Muscle of back (tissue), 11 donors: ENCODE measurements around the gene DLG2. TPM values are rescaled to one million over a fixed set of nuclear protein-coding genes. Genes with fewer than 3 reads are reported as not detected.
A peak's percentile ranks its signal among the peaks of the same experiment; 100 is the strongest.

Source experiments
- DNase-seq, 3 donors: peaks; one replicate each; pipeline versions ENCODE4 v3.0.0 to v3.0.0-alpha.2; 2013
- polyA plus RNA-seq, 10 donors: library from polyadenylated mRNA; unstranded; fragments of 120-200 nt; gene quantifications; one replicate each; pipeline ENCODE4 v1.2.1, GENCODE V29; 2013; ENCODE audit not compliant: insufficient read length in 10 of 10

Gene DLG2
- polyA plus RNA-seq, 10 donors: 7.0 to 15.2 (median 10.4) TPM

DNA sequence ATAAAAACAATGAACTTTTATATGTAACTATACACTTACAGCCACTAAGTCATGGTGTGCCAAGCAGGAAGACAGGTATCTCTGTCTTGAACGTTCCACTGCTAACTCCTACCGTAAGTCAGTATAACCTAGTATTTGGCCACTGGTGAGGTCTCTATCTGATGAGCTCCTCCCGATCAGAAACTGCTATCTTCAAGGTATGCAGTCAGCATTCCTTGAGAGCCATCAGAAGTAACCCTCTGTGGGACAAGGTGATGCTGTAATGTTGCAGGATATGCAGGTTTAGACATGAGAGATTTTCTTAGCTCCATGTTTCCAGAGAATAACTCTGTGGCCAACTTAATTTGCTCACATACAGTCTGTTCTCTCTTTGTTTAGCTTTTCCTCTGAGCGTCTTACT, 1943.1 kb downstream of the DLG2 start:
- DNase-seq: no peak

DNA sequence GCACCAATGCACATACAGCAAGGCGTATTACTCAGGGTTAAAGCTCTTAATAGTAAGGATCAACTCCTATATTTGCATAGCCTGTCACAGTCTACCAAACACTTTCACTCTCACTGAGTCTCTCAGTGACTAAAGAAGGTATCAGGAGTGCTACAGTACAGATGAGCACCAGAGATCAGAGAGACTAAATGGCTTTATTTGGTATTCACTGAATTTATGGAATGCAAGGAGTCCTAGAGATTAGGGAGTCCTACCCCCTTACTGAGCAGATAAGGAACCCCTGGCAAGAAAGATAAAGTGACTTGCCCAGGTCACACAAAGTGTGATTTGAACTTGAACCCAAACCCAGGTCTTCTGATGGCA, 1944.6 kb downstream of the DLG2 start:
- DNase-seq: no peak

- DNase-seq: peak in 1 of 3 donors; percentile 54
These were observed 1945.1 kb downstream of the DLG2 start for GRCh38 chr11:83681906-83682610.

GRCh38 chr11:83681031-83681781, 1945.9 kb downstream of the DLG2 start:
- peak in 2 of 3 donors; percentile 58 to 82 for DNase-seq

GRCh38 chr11:83680321-83680720, 1946.8 kb downstream of the DLG2 start:
- DNase-seq: peak in 2 of 3 donors; percentile 54 to 80

- peak in 2 of 3 donors; percentile 60 to 77 for DNase-seq
These were observed 1948.1 kb downstream of the DLG2 start for GRCh38 chr11:83678831-83679584.

- no peak for DNase-seq
These were observed 1949.4 kb downstream of the DLG2 start for GRCh38 chr11:83677730-83678129.

DNA sequence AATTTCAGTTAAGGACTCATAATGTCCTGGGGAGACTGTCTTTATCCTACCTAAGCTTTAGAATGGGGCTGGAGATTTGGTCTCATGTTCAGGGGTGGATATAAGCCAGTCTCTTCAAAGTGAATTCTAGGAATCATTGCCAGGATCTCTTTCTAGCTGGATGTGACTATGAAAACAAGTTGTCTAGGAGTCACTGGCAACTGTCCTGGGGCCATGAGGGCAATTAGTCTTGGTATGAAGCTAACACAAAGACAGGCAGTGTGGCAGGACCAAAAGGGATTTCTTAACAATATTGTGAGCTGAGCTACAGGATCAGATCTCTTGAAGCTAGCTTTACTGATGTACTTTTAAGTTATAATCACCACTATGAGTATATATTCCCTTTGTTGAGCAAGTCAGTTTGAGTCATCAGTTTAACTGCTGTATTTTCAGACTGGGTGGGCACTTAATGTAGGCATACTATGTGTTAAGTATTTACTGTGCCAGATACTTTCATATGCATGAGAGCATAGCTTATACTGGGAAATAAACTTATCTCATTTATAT, 1951.0 kb downstream of the DLG2 start:
- no peak for DNase-seq

DNA sequence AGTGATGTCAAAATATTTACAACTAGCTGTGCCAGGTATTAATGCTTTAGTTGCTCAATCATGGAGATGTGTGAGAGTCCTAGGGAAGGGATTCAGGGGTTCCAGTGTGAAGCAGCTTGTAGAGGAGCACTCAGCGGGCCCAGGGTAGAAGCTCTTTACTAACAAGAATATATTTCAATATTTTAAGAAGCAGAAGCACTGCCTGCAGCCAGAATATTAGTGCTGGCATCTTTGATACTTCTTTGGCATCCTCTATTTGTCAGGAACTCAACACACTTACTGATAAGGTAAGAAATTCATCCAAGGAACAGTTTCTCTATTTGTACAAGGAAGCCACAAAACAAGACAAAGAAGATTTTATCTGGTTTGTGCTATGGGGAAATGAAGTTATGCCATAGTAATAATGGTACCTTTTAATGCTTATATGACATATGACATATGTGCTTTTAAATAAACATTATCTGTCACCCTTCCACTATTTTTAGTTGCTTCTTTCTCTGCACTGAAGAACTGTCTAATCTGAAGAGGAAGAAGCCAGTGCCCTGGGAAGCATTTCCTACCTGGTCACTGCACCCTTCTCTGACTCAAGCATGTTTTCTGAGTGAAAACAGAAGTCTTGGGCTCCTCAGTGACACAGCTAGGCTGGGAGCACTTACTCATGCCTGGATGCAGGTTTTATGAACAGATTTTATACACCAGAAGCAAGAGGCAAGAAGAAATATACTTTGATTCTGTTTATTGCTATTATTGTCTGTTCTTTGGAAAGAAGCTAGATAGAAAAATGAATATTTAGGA, 1952.8 kb downstream of the DLG2 start:
- DNase-seq: no peak

- DNase-seq: no peak
These were observed 1955.9 kb downstream of the DLG2 start for GRCh38 chr11:83671289-83671688.

- no peak for DNase-seq
These were observed 1961.0 kb downstream of the DLG2 start for GRCh38 chr11:83666149-83666548.

DNA sequence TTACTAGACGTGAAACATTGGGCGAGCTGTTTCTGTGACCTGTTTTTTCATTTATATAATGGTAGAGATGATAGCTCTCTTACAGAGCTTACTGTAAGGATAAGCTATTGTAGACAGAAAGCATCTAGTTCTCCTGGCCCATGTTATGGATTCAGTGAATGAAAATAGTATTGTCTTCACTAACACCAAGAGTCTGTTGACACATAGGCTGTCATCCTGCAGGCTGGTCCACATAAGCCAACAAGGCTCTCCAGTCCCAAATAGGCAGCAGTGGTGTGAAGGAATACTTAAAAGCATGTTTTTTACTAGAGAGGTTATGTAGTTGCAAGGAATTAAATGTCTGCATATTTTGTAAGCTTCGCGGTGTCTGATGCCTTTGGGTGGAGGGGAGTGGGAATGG, 1963.2 kb downstream of the DLG2 start:
- DNase-seq: no peak

GRCh38 chr11:83663446-83663845, 1963.7 kb downstream of the DLG2 start:
- DNase-seq: no peak

- no peak for DNase-seq
These were observed 1964.7 kb downstream of the DLG2 start for GRCh38 chr11:83662494-83662893.

DNA sequence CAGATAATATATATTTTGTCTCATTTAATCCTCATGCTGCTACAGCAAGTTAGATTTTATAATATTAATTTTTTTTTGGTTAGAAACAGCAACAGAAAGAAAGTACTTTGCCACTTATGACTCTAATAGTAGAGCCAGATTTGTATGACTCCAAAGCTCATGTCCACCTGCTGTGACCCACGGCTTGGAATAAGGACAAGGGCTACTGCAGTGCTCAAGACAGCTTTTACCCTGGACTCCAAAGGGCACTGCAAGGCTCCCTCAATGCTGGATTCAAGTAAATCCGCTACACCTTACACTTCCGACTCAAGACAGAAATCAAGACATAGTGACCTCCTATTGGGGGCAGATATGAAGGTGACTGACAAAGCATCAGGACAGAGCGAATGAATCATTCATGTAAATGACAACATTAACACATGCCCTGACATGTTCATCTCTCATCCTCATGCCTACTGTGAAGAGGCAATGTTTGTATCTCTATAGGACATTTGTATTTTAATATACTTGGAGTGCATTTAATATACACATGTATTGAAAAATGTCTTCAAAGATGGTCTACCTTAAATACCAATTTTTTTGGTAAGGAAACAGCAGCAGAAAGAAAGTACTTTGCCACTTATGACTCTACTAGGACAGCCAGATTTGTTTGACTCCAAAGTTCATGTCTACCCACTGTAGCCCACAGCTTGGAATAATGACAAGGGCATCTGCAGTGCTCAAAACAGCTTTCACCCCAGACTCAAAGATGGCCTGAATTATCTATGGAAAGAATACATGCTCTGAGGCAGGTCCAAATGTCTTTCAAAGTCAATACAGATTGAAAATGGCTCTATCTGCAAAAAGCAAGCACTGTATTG, 1965.4 kb downstream of the DLG2 start:
- DNase-seq: no peak

DNA sequence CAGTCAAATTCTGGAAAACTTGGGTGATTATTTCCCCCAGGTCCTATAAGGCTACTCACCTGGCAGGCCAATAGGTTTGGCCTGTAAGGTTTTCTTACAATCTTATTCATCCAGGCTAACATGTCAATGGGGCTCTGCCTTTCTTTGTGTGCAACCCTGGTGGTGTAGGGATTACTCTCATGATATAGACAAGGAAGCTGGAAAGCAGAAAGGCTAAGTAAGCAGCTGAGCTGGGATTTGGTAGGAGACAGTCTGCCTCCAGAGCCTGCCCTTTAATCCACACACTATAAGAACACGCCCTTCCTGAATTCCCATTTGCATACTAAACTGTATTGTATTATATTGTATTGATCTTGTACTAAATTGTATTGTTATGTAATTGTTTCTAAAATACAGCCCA, 1967.7 kb downstream of the DLG2 start:
- DNase-seq: no peak

GRCh38 chr11:83656796-83657330, 1970.3 kb downstream of the DLG2 start:
- no peak for DNase-seq

- no peak for DNase-seq
These were observed 1971.2 kb downstream of the DLG2 start for GRCh38 chr11:83655976-83656375.

- no peak for DNase-seq
These were observed 1977.7 kb downstream of the DLG2 start for GRCh38 chr11:83649528-83649855.
